Activated naive CD4-positive, alpha-beta T cell treated with anti-CD3 and anti-CD28 coated beads, Interleukin-2, amount 10 ng/mL, durations not matched to agents 7 days and 5 days (primary cell): ENCODE data around the gene CDKAL1.
A peak's percentile ranks its signal among the peaks of the same experiment; 100 is the strongest.
"Not testable (repeated sequence)": the region's sequence is repeated elsewhere in the genome, so short reads cannot be mapped to it uniquely, and the experiment has no call there.

Source experiments
- CTCF ChIA-PET: fragments of 350-600 bp; sonication (Branson Sonifier 250); formaldehyde crosslinking; loops from one replicate; lab custom pipeline; 2021; ENCODE audit warnings: antibody characterized with exemption; lab: Charles Lee
- DNase-seq: peaks from one replicate; pipeline ENCODE4 v3.0.0-alpha.2; 2020
- H3K27ac Mint-ChIP-seq: one replicate; pipeline ENCODE4 v1.8.0; 2021; ENCODE audit warnings: mild to moderate bottlenecking, moderate library complexity, mixed read lengths
- H3K27me3 Mint-ChIP-seq: one replicate; pipeline ENCODE4 v1.8.0; 2021; ENCODE audit warnings: mild to moderate bottlenecking, mixed read lengths
- H3K36me3 Mint-ChIP-seq: one replicate; pipeline ENCODE4 v1.8.0; 2021; ENCODE audit warnings: mixed read lengths
- H3K4me1 Mint-ChIP-seq: one replicate; pipeline ENCODE4 v1.8.0; 2021; ENCODE audit warnings: mixed read lengths
- H3K4me3 Mint-ChIP-seq: one replicate; pipeline ENCODE4 v1.8.0; 2021; ENCODE audit warnings: mild to moderate bottlenecking, moderate library complexity, mixed read lengths
- H3K9me3 Mint-ChIP-seq: one replicate; pipeline ENCODE4 v1.8.0; 2021; ENCODE audit warnings: mixed read lengths

CDKAL1 gene

DNA sequence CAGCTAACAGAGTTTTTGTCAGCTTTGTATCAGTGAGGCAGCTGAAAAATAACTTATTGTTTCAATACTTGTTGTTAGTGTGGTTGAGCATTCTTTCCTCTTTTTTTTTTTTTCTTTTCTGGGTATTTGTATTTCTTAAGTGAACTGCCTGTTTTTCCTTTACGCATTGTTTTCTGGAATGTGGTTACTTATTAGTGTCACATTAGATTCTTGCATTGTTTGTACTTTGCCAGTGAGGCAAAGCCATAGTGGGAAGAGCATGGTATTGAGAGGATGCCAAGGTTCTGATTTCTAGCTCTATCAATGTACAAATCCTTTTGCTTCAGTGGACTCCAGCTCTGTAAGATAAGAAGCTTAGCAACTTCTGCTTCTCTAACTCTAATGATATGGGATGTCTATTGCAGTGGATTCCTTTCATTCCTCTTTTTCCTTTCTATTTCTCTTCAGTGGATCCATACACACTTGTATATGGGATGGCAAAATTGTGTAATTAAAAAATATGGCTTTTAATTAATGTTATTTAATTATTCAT, 3.9 kb downstream of the CDKAL1 start:
- Mint-ChIP-seq H3K27ac (no peak overlapping the region), H3K4me1 (peaks cover 58% of the 10 kb centered on the region), H3K4me3 (no peak overlapping the region), H3K27me3 (no peaks in the 10 kb centered on the region), H3K9me3 (no peaks in the 10 kb centered on the region), H3K36me3 (peaks cover 34% of the 10 kb centered on the region)
- CTCF ChIA-PET: interaction anchor here (0.9 kb wide), 2 partner anchors 8 to 337 kb away, joined by 4 read pairs; no protein-coding TSS in a partner anchor
- no peak for DNase-seq

DNA sequence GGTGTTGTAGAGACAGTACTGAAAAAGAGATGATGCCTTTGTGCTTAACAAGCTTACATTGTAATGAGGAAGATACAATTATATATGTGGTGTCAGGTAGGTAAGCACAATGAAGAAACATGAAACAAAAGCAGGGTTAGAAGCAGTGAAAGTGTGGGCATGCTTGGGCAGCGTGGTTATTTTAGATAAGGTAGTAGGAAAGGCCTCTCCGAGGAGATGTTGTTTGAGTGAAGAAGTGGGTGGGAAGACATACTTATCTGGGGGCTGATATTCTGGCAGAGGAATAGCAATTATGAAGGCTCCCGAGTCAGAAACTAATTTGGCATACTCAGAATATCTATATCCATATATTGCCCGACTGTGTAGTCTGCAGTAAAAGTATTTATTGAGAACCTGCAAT, 4.7 kb downstream of the CDKAL1 start:
- H3K4me3 Mint-ChIP-seq: no peak overlapping the region
- H3K27me3 Mint-ChIP-seq: no peaks in the 10 kb centered on the region
- peaks cover 34% of the 10 kb centered on the region for H3K36me3 Mint-ChIP-seq
- no peak overlapping the region for H3K27ac Mint-ChIP-seq
- CTCF ChIA-PET: interaction anchor here (0.9 kb wide), 1 partner anchor 9 kb away, joined by 4 read pairs; no protein-coding TSS in a partner anchor
- no peak for DNase-seq
- H3K4me1 Mint-ChIP-seq: peaks cover 56% of the 10 kb centered on the region
- no peaks in the 10 kb centered on the region for H3K9me3 Mint-ChIP-seq

DNA sequence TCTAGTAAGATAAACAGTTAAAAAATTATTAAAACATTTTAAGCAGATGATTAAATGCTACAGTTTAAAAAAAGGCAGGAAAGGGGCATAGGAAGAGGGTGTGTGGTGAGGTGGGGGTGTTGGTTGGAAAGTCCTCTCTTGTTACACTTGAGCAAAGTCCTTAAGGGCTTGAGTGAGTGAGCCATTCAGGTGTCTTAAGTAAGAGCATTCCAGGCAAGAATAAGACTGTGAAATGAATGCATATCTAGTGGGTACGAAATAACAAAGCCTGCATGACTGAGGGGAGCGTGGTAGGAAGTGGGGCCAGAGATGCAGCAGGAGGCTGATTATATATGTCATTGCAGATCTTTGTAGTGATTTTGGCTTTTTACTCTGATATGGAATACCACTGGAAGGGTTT, 5.1 kb downstream of the CDKAL1 start:
- no peaks in the 10 kb centered on the region for H3K27me3 Mint-ChIP-seq
- peaks cover 55% of the 10 kb centered on the region for H3K4me1 Mint-ChIP-seq
- no peak for DNase-seq
- CTCF ChIA-PET: no interaction called here
- no peak overlapping the region for H3K4me3 Mint-ChIP-seq
- peaks cover 34% of the 10 kb centered on the region for H3K36me3 Mint-ChIP-seq
- no peak overlapping the region for H3K27ac Mint-ChIP-seq
- H3K9me3 Mint-ChIP-seq: no peaks in the 10 kb centered on the region

DNA sequence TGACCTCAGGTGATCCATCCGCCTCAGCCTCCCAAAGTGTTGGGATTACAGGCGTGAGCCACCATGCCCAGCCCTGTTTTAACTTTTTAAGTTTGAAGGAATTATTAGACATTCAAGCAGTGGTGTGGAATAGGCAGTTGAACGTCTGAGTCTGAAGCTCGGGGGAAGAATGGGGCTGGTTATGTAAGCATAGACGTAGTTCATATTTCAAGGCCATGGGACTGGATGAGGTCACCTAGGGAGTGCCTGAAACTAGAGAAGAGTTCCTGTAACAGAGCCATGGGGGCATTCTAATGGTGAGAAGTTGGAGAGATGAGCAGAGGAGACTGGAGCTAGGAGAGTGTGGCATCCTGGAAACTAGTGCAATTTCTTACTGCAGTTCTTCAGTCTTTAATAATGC, 6.4 kb downstream of the CDKAL1 start:
- Mint-ChIP-seq H3K27me3 (no peaks in the 10 kb centered on the region), H3K36me3 (peaks cover 39% of the 10 kb centered on the region), H3K4me1 (peaks cover 52% of the 10 kb centered on the region), H3K9me3 (no peaks in the 10 kb centered on the region), H3K27ac (no peak overlapping the region), H3K4me3 (no peak overlapping the region)
- CTCF ChIA-PET: no interaction called here
- no peak for DNase-seq

DNA sequence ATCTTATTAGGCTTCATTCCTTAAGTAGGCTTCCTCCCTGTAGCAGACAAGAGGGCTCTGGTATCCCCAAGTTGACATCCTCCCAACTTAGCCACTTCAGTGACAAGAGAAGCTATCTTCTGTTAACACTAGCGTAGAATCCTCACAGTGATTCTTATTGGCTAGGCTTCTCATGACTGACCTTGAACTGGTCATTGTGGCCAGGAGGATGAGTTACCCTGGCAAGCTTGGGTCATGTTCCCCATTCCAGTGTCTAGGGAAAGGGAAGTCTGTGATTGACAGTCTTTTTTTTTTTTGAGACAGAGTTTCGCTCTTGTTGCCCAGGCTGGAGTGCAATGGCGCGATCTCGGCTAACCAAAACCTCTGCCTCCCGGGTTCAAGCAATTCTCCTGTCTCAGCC, 7.1 kb downstream of the CDKAL1 start:
- CTCF ChIA-PET: no interaction called here
- peaks cover 52% of the 10 kb centered on the region for H3K4me1 Mint-ChIP-seq

DNA sequence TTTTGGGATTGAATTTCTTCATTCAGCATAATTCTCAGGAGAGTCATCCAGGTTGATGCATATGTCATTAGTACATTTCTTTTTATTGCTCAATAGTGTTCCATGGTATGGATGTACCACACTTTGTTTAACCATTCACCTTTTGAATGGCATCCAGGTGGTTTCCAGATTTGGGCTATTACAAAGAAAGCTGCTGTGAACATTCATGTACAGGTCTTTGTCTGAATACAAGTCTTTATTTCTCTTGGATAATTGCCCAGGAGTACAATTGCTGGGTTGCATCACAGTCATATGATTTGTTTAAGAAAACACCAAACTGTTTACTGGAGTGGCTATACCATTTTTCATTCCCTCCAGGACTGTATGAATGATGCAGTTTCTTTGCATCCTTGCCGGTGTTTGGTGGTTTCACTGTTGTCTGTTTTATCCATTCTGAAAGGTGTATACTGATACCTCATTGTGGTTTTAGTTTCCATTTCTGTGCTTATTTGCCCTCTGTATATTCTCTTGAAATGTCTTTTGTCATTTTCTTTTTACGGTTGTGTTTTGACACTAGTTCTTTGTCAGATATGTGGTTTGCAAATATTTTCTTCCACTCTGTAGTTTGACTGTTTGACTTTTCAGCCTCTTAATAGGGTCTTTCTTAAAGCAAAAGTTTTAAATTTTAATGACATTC, 8.8 kb downstream of the CDKAL1 start:
- Mint-ChIP-seq H3K36me3 (peaks cover 43% of the 10 kb centered on the region), H3K4me3 (no peak overlapping the region), H3K9me3 (no peaks in the 10 kb centered on the region), H3K27me3 (no peaks in the 10 kb centered on the region), H3K27ac (peak overlapping the region; percentile 84), H3K4me1 (peaks cover 54% of the 10 kb centered on the region)
- CTCF ChIA-PET: interaction anchor here (1.3 kb wide), 1 partner anchor 9 kb away, joined by 3 read pairs; the partner anchor contains the start of gene CDKAL1
- DNase-seq: peak; percentile 38

More for the DNA sequence above, 7.1 kb downstream of the CDKAL1 start:
- no peaks in the 10 kb centered on the region for H3K27me3 Mint-ChIP-seq
- peaks cover 42% of the 10 kb centered on the region for H3K36me3 Mint-ChIP-seq
- H3K9me3 Mint-ChIP-seq: no peaks in the 10 kb centered on the region
- H3K4me3 Mint-ChIP-seq: no peak overlapping the region
- DNase-seq: no peak
- H3K27ac Mint-ChIP-seq: no peak overlapping the region

DNA sequence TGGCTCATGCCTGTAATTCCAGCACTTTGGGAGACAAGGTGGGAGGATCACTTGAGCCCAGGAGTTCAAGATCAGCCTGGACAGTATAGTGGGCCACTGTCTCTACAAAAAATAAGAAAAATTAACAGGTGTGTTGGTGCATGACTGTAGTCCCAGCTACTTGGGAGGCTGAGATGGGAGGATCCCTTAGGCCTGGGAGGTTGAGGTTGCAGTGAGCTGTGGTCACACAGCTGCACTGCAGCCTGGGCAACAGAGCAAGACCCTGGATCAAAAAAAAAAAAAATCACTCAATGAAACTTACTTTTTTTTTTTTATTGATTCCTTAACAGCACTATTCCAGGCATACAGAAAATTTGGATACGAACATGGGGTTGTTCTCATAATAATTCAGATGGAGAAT, 14.0 kb downstream of the CDKAL1 start:
- CTCF ChIA-PET: interaction anchor here (1.1 kb wide), 1 partner anchor 16 kb away, joined by 4 read pairs; no protein-coding TSS in a partner anchor
- Mint-ChIP-seq H3K9me3 (no peaks in the 10 kb centered on the region), H3K36me3 (peaks cover 35% of the 10 kb centered on the region), H3K27ac (no peak overlapping the region), H3K4me3 (no peak overlapping the region), H3K27me3 (no peaks in the 10 kb centered on the region), H3K4me1 (peaks cover 26% of the 10 kb centered on the region)
- no peak for DNase-seq

DNA sequence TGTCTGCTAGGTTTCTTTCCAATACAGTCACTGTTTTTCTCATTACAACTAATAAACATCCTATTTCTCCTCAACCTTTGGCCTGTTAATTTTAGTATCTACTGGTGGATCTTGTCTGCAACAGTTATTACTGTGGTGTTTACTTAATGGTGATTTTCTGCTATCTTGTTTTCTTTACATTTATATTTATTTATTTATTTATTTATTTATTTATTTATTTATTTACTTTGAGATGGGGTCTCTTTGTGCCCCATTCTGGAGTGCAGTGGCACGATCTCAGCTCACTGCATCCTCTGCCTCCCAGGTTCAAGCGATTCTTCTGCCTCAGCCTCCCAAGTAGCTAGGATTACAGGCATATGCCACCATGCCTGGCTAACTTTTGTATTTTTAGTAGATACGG, 15.1 kb downstream of the CDKAL1 start:
- H3K4me3 Mint-ChIP-seq, H3K9me3 Mint-ChIP-seq, H3K27ac Mint-ChIP-seq, H3K27me3 Mint-ChIP-seq, DNase-seq: not testable (repeated sequence)
- H3K4me1 Mint-ChIP-seq: peaks cover 20% of the 10 kb centered on the region
- H3K36me3 Mint-ChIP-seq: peaks cover 35% of the 10 kb centered on the region
- CTCF ChIA-PET: interaction anchor here (1.1 kb wide), 1 partner anchor 15 kb away, joined by 4 read pairs; no protein-coding TSS in a partner anchor

DNA sequence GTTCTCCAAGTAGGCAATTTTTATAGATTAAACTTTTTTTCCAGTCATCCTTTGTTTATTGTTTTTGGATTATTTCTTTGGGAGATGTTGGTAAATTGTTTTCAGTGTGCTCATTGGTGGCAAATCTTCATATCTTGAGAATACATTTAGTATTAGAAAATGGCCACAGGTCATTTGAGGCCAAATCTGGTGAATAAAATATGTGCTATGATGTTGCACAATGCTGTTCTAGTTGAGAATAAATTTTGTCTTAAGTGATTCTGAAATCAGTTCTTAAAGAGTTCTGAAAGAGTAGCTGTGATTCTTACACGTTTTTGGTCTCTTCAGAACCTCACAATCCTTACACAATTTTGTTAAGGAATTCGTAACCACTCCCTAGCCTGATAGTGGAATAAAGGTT, 20.1 kb downstream of the CDKAL1 start:
- CTCF ChIA-PET: interaction anchor here (1.6 kb wide), 1 partner anchor 10 kb away, joined by 6 read pairs; no protein-coding TSS in a partner anchor
- DNase-seq: no peak
- no peaks in the 10 kb centered on the region for H3K4me1 Mint-ChIP-seq

DNA sequence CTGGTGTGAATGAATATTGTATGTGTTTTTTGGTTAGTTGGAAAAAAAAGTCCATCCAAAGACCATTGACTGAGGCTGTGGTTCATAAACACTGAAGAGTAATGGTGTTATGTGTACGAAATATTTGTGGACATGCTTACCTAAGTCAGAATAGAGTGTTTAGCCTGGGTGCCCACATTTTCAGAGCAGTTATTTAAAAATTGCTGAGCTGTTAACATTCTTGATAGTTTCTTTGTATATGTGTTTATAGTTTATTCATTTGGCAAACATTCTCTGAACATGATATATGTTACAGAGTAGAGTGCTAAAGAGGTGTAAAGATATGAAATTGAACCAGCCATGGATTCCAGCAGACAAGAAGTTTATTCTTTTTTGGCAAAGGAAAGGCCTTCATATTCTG, 20.6 kb downstream of the CDKAL1 start:
- no peak for DNase-seq
- Mint-ChIP-seq H3K4me3 (no peak overlapping the region), H3K4me1 (no peaks in the 10 kb centered on the region), H3K9me3 (no peaks in the 10 kb centered on the region), H3K36me3 (peaks cover 19% of the 10 kb centered on the region), H3K27ac (no peak overlapping the region), H3K27me3 (no peaks in the 10 kb centered on the region)
- CTCF ChIA-PET: interaction anchor here (1.6 kb wide), 1 partner anchor 9 kb away, joined by 6 read pairs; no protein-coding TSS in a partner anchor

More for the DNA sequence above, 20.1 kb downstream of the CDKAL1 start:
- H3K4me3 Mint-ChIP-seq: no peak overlapping the region
- no peak overlapping the region for H3K27ac Mint-ChIP-seq
- H3K9me3 Mint-ChIP-seq: no peaks in the 10 kb centered on the region
- peaks cover 19% of the 10 kb centered on the region for H3K36me3 Mint-ChIP-seq
- H3K27me3 Mint-ChIP-seq: no peaks in the 10 kb centered on the region

DNA sequence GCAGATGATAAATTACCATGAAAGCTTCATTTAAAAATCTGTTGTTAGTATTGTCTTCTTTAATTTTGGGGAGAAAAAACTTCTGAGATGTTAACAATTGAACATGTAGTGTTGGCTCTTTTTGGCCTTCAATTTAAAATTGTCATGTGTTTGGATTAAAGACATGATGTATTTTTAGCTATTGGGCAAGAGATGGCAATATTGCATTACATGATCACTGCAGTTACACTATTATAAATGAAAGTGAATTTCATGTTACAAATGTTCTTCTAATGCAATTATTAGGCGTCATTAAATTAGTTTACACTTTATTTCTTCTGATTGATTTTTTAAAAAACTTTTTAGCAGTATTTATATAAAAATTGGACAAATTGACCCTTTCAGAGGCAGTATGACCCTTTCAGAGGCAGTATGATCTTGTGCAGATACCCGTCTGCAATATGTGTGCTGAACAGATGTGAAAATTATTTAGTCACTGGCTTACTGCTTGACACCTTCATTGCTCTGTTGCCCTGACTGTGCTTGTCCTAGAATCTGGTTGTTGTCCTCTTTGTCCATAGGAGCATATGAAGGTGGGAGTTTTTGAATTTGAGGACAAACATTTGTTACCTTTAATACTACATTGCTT, 25.8 kb downstream of the CDKAL1 start:
- Mint-ChIP-seq H3K36me3 (peaks cover 8% of the 10 kb centered on the region), H3K4me1 (peaks cover 9% of the 10 kb centered on the region), H3K4me3 (no peak overlapping the region), H3K27ac (no peak overlapping the region), H3K27me3 (no peaks in the 10 kb centered on the region), H3K9me3 (no peaks in the 10 kb centered on the region)
- no peak for DNase-seq
- CTCF ChIA-PET: interaction anchor here (0.5 kb wide), 1 partner anchor 29 kb away, joined by 3 read pairs; no protein-coding TSS in a partner anchor

DNA sequence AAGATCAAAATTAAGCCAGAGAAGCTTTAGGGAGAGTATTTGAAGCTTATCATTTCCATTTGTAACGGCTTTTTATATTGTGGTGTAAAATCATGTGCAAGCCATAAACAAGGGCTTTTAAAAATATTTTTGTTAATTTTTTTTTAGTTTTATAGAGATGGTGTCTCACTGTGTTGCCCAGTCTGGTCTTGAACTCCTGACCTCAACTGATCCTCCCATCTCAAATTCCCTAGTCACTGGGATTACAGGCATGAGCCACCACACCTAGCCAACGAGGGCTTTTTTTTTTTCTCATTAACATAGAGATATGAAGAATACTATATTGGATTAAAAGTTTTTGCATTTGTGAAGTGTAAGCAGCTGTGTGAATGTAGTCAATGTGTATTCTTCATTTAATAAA, 29.1 kb downstream of the CDKAL1 start:
- Mint-ChIP-seq H3K9me3 (no peaks in the 10 kb centered on the region), H3K27me3 (no peaks in the 10 kb centered on the region), H3K36me3 (peaks cover 3% of the 10 kb centered on the region), H3K4me1 (peaks cover 14% of the 10 kb centered on the region), H3K27ac (no peak overlapping the region), H3K4me3 (no peak overlapping the region)
- CTCF ChIA-PET: interaction anchor here (1.0 to 3.4 kb wide), 9 partner anchors 9 to 1584 kb away, joined by 3 to 49 read pairs (median 4); no protein-coding TSS in a partner anchor
- DNase-seq: no peak

DNA sequence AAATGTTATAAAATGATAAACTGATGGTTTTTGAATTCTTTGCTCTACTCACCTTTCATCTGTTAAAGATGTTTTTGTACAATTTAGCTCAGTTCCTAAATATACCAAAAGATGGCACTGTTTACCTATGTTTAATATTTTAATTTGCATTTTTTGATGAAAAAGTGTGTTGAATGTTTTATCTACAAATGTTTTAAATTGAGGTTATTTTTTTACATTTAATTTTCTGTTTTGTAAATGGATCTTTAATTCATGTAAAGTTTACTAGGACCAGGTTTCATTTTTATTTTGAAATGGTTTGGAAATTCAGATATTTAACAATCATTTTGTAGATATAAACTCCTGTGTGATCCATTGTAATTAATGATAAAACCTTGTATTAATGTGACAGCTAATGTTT, 30.0 kb downstream of the CDKAL1 start:
- H3K9me3 Mint-ChIP-seq: no peaks in the 10 kb centered on the region
- DNase-seq: no peak

DNA sequence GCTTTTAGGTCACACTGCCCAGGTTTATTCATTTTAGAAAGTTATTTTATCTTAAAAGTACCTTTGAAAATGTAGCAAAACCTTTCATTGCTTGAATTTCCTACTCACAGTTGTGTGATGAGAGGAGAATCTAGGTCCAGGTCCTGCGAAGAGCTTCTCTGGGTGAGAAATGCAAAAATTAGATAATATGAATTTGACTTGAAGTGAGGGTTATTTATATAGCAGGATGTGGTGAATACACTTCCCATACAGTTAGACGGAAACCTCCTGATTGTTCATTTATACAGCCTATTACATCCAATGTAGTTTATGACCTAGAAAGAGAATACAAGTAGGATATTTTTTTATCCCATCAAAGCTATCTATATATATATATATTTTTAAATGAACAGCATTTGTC, 30.5 kb downstream of the CDKAL1 start:
- H3K4me3 Mint-ChIP-seq: no peak overlapping the region
- no peaks in the 10 kb centered on the region for H3K27me3 Mint-ChIP-seq
- H3K36me3 Mint-ChIP-seq: peaks cover 6% of the 10 kb centered on the region
- no peak overlapping the region for H3K27ac Mint-ChIP-seq
- peaks cover 14% of the 10 kb centered on the region for H3K4me1 Mint-ChIP-seq
- no peak for DNase-seq
- CTCF ChIA-PET: interaction anchor here (1.0 to 3.4 kb wide), 9 partner anchors 10 to 1023 kb away, joined by 3 to 49 read pairs (median 4); no protein-coding TSS in a partner anchor
- H3K9me3 Mint-ChIP-seq: no peaks in the 10 kb centered on the region

More for the DNA sequence above, 30.0 kb downstream of the CDKAL1 start:
- H3K27me3 Mint-ChIP-seq: no peaks in the 10 kb centered on the region
- H3K27ac Mint-ChIP-seq: no peak overlapping the region
- peaks cover 6% of the 10 kb centered on the region for H3K36me3 Mint-ChIP-seq
- CTCF ChIA-PET: interaction anchor here (0.6 to 3.4 kb wide), 13 partner anchors 10 to 1583 kb away, joined by 3 to 49 read pairs (median 4); no protein-coding TSS in a partner anchor
- H3K4me3 Mint-ChIP-seq: no peak overlapping the region
- peaks cover 14% of the 10 kb centered on the region for H3K4me1 Mint-ChIP-seq
